Measurements from ENCODE around the gene AKIRIN2. TPM values are rescaled to one million over a fixed set of nuclear protein-coding genes. Genes with fewer than 3 reads are reported as not detected.

Gene AKIRIN2
- total RNA-seq, 4 donors from 2014 or later, result 15.3 to 35.4 (median 29.2) TPM

DNA sequence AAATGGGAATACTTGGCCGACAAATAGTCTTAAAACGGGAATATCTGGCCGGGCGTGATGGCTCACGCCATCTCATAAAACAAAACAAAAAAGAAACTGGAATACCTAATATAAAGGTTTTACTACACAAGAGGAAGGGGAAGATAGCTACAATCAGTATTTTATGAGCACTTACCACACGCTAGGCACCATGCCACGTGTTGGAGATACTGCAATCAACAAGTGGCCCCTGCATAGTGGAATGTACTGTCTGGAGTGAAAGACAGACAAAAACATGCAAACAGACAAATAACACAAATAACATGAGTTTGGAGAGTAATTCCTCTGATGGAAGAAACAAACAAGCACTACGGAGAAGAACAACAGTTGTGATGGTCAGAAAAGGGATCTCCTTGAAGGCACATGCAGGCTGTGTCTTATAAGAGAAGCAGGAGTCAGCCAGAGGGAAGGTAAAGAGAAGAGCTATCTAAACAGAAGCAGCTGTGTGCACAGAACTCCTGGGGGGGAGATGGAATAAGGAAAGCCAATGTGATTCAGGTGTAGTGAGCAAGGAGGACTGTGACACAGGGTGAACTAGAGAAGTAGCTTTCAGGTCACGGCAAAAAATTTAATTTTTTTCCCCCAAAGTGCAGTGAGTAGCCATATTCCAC is 39.1 kb upstream of the AKIRIN2 start:
- Histone ChIP-seq H3K4me3 (no peak overlapping the region), H3K27me3 (no peaks in the 10 kb centered on the region), H3K27ac (no peak overlapping the region), H3K4me1 (no peaks in the 10 kb centered on the region), H3K9me3 (no peaks in the 10 kb centered on the region), H3K36me3 (no peaks in the 10 kb centered on the region)
- 90% methylated on average over 9 of the region's 9 CpGs for WGBS
- no peak for DNase-seq (ENCODE audit: low spot score in 2 of 2)
- TF ChIP-seq EP300 (IDR thresholded peaks at IDR 0.05) (no peak), POLR2A (IDR thresholded peaks at IDR 0.05) (no peak), POLR2AphosphoS5 (IDR thresholded peaks at IDR 0.05) (no peak)
- TF ChIP-seq, protein P1, sequence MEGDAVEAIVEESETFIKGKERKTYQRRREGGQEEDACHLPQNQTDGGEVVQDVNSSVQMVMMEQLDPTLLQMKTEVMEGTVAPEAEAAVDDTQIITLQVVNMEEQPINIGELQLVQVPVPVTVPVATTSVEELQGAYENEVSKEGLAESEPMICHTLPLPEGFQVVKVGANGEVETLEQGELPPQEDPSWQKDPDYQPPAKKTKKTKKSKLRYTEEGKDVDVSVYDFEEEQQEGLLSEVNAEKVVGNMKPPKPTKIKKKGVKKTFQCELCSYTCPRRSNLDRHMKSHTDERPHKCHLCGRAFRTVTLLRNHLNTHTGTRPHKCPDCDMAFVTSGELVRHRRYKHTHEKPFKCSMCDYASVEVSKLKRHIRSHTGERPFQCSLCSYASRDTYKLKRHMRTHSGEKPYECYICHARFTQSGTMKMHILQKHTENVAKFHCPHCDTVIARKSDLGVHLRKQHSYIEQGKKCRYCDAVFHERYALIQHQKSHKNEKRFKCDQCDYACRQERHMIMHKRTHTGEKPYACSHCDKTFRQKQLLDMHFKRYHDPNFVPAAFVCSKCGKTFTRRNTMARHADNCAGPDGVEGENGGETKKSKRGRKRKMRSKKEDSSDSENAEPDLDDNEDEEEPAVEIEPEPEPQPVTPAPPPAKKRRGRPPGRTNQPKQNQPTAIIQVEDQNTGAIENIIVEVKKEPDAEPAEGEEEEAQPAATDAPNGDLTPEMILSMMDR (IDR thresholded peaks at IDR 0.05), result no peak

DNA sequence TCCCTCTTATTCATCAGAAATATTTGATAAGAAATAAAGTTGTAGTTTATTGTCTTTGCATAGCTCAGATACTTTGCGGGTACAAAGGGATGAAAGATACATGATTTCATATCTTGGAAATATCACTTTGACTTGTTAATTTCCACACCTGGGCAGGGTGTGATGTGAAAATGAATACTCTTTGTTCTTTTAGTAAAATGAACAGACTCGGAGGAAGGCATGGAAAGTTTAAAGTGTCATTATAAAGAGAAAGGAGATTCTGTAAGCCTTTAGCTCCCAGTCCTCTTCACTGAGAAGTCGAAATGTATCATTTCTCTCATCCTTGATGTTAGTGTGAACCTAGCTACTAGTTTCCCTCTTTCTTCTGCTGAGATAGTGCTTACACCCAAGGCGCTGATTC is 36.7 kb upstream of the AKIRIN2 start:
- 69% methylated on average over 4 of the region's 4 CpGs for WGBS
- Histone ChIP-seq H3K9me3 (no peaks in the 10 kb centered on the region), H3K36me3 (no peaks in the 10 kb centered on the region), H3K27me3 (no peaks in the 10 kb centered on the region), H3K4me3 (no peak overlapping the region), H3K27ac (no peak overlapping the region), H3K4me1 (no peaks in the 10 kb centered on the region)
- no peak for TF ChIP-seq POLR2A (IDR thresholded peaks at IDR 0.05)
- TF ChIP-seq EP300 (IDR thresholded peaks at IDR 0.05), result no peak
- TF ChIP-seq, protein P1 (IDR thresholded peaks at IDR 0.05), result no peak
- no peak for TF ChIP-seq POLR2AphosphoS5 (IDR thresholded peaks at IDR 0.05)
- no peak for DNase-seq (ENCODE audit: low spot score in 2 of 2)

DNA sequence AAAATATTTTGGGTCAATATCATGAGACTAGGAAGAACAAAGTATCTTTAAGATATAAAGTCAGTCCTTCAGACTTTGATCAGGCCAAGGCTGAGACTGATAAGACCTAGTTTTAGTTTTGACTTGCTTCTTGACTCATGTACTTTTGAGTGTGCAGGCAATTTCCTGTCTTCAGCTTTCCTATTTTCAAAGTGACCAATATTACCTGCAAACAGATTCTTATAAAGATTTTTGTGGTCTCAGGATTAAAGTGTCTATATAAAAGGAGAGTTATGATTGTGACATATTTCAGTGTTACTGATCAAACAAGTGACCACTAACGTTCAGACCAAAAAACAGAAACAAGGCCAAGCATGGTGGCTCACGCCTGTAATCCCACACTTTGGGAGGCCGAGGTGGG is 36.0 kb upstream of the AKIRIN2 start:
- no peak for DNase-seq (ENCODE audit: low spot score in 2 of 2)
- H3K36me3 ChIP-seq, result no peaks in the 10 kb centered on the region
- WGBS, result 90% methylated on average over 3 of the region's 3 CpGs
- no peaks in the 10 kb centered on the region for H3K27me3 ChIP-seq
- no peak overlapping the region for H3K27ac ChIP-seq
- H3K4me3 ChIP-seq, result no peak overlapping the region
- no peaks in the 10 kb centered on the region for H3K4me1 ChIP-seq
- no peaks in the 10 kb centered on the region for H3K9me3 ChIP-seq
- TF ChIP-seq POLR2A (IDR thresholded peaks at IDR 0.05), result no peak
- no peak for TF ChIP-seq POLR2AphosphoS5 (IDR thresholded peaks at IDR 0.05)
- TF ChIP-seq EP300 (IDR thresholded peaks at IDR 0.05), result no peak
- TF ChIP-seq, protein P1 (IDR thresholded peaks at IDR 0.05), result no peak

DNA sequence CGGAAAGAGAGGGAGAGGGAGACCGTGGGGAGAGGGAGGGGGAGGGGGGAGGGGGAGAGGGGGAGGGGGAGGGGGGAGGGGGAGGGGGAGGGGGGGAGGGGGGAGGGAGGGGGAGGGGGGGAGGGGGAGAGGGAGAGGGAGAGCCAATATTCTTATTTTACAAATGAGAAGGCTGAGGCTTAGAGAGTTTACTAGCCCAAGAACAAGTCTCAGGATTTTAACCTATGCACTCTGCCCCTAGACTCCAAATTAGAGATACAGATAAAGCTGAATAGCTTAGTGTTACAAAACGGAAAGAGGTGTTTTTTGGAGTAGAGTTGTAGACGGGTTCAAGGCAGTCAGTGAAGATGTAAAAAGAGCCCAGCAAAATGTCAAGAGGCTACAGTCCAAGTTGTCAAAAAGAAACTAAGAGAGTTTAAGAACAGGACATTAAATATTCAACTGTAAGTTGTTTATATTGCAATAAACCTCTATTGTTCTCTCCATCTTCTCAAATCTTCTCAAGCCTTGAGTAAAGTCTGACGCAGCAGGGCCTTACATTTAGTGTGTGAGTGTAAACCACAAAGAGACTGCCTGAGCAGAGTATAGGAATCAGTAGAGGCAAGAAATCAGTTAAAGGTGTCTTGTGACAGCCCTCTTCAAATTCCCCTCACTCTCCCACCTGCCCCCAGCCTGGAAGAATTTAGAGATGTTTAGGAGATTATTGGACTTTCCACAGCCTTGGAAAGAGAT is 34.9 kb upstream of the AKIRIN2 start:
- Histone ChIP-seq H3K27ac (no peak overlapping the region), H3K4me1 (peaks cover 9% of the 10 kb centered on the region), H3K27me3 (no peaks in the 10 kb centered on the region), H3K4me3 (no peak overlapping the region), H3K36me3 (no peaks in the 10 kb centered on the region), H3K9me3 (no peaks in the 10 kb centered on the region)
- 71% methylated on average over 5 of the region's 5 CpGs for WGBS
- TF ChIP-seq, protein P1 (IDR thresholded peaks at IDR 0.05), result no peak
- no peak for TF ChIP-seq POLR2AphosphoS5 (IDR thresholded peaks at IDR 0.05)
- TF ChIP-seq EP300 (IDR thresholded peaks at IDR 0.05), result no peak
- TF ChIP-seq POLR2A (IDR thresholded peaks at IDR 0.05), result no peak
- no peak for DNase-seq (ENCODE audit: low spot score in 2 of 2)
